ENCODE results near the gene RPA3. TPM values are rescaled to one million over a fixed set of nuclear protein-coding genes. Genes with fewer than 3 reads are reported as not detected.

Gene RPA3
- total and polyA plus RNA-seq, 2 of the 13 experiments (the other 11 are each of a cell fraction or from before 2014, with no cell fraction given), result 38.3 to 154 TPM

DNA sequence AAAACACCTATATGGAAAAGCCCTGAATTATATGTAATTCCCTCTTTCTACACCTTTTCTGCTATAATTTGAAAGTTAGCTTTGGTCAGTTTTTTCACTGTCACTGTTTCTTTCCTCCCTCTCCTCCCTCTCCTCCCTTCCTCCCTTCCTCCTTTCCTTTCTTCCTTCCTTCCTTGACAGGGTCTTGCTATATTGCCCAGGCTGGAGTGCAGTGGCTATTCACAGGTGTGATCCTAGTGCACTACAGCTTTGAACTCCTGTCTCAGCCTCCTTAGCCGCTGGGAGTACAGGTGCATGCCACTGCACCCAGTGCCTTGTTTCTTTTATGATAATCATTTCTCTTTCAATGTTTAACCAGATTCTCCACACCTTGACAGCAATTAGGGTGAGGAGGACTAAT is 100.0 kb downstream of the RPA3 start:
- Histone ChIP-seq H3K4me2 (ENCODE audit: low read depth, low read length) (no peak overlapping the region), H3K9me3 (ENCODE audit: low read length) (no peaks in the 10 kb centered on the region), H2AFZ (ENCODE audit: low read length) (no peak overlapping the region), H3K27ac (ENCODE audit: extremely low read length, insufficient read depth, low read length) (no peak overlapping the region), H3K4me3 (replicated peaks in 1 of 3; ENCODE audit: insufficient read depth in 1 of 3, low read depth in 2 of 3, low read length in 3 of 3) (no peak overlapping the region), H3K27me3 (ENCODE audit: control insufficient read depth in 1 of 2, insufficient read depth in 2 of 2, low read length in 2 of 2) (no peaks in the 10 kb centered on the region), H3K79me2 (ENCODE audit: insufficient read depth, low read length) (no peaks in the 10 kb centered on the region), H3K36me3 (replicated peaks in 1 of 2; ENCODE audit: control insufficient read depth in 1 of 2, insufficient read depth in 2 of 2, low read length in 2 of 2) (no peaks in the 10 kb centered on the region), H4K20me1 (ENCODE audit: insufficient read depth, low read length) (no peaks in the 10 kb centered on the region), H3K9ac (ENCODE audit: insufficient read depth, low read depth, low read length) (no peak overlapping the region), H3K4me1 (ENCODE audit: insufficient read depth, low read length) (no peaks in the 10 kb centered on the region)
- ATAC-seq, result no peak
- 0 out of 2 replicates have a peak, but pooled peaks have one; percentile 10 for TF ChIP-seq ZNF121 (CRISPR knock-in tag; IDR thresholded peaks at IDR 0.05)
- no peak for TF ChIP-seq GTF3A (CRISPR knock-in tag; conservative IDR thresholded peaks at IDR 0.05)
- 53% methylated on average over 1 of the region's 1 CpG for WGBS (ENCODE audit: low lambda C conversion rate)
- intact Hi-C loops (cut with micrococcal nuclease; ENCODE audit: unreplicated experiment) (no loop called here), in situ Hi-C loops (cut with HindIII; ENCODE audit: extremely low pct_ligation_motif_present, low pct_unique_long_range_greater_than_20kb) (no loop called here)
- BruUV-seq (replicated peaks), result no TSS peak
- POLR2A ChIA-PET, result no interaction called here
- CTCF ChIA-PET (ENCODE audit: low intra/inter-chr PET ratio, low total read pairs), result no interaction called here
- no peak for DNase-seq (ENCODE audit: low spot score)
- FAIRE-seq, result no peak

DNA sequence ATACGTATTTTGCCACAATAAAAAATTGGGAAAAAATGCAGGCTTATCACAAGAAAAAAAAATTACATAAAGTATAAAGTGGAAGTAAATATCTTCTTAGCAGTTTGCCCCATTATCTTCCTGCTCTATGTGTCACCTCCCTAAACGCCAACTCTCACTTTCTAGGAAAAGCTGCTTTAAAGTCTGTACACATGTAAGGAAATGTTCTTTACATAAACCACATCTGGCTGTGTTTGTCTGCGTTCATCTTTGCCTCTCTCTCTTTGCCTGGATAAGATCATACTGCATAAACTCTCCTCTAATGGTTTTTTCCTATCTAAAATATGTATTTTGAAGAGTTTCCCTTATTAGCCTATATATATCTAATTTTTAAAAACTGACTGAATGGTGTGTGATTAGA is 100.9 kb downstream of the RPA3 start:
- intact Hi-C loops (cut with micrococcal nuclease; ENCODE audit: unreplicated experiment), result no loop called here
- FAIRE-seq, result no peak
- Histone ChIP-seq H2AFZ (ENCODE audit: low read length) (no peak overlapping the region), H3K27me3 (ENCODE audit: control insufficient read depth in 1 of 2, insufficient read depth in 2 of 2, low read length in 2 of 2) (no peaks in the 10 kb centered on the region), H3K79me2 (ENCODE audit: insufficient read depth, low read length) (no peaks in the 10 kb centered on the region), H3K4me2 (ENCODE audit: low read depth, low read length) (no peak overlapping the region), H3K4me1 (ENCODE audit: insufficient read depth, low read length) (no peaks in the 10 kb centered on the region), H4K20me1 (ENCODE audit: insufficient read depth, low read length) (no peaks in the 10 kb centered on the region), H3K9ac (ENCODE audit: insufficient read depth, low read depth, low read length) (no peak overlapping the region), H3K9me3 (ENCODE audit: low read length) (no peaks in the 10 kb centered on the region), H3K4me3 (replicated peaks in 1 of 3; ENCODE audit: insufficient read depth in 1 of 3, low read depth in 2 of 3, low read length in 3 of 3) (no peak overlapping the region), H3K36me3 (replicated peaks in 1 of 2; ENCODE audit: control insufficient read depth in 1 of 2, insufficient read depth in 2 of 2, low read length in 2 of 2) (no peaks in the 10 kb centered on the region), H3K27ac (ENCODE audit: extremely low read length, insufficient read depth, low read length) (no peak overlapping the region)
- in situ Hi-C loops (cut with HindIII; ENCODE audit: extremely low pct_ligation_motif_present, low pct_unique_long_range_greater_than_20kb), result no loop called here
- WGBS (ENCODE audit: low lambda C conversion rate), result 83% methylated on average over 3 of the region's 3 CpGs
- no TSS peak for BruUV-seq (replicated peaks)
- TF ChIP-seq BCL6 (CRISPR knock-in tag; IDR thresholded peaks at IDR 0.05) (peak; percentile 34; the same call in 1 of the 2 replicates), ZNF672 (CRISPR knock-in tag; IDR thresholded peaks at IDR 0.05) (no peak), ARNT (IDR thresholded peaks at IDR 0.05) (no peak)
- no peak for ATAC-seq
- POLR2A ChIA-PET, result no interaction called here
- CTCF ChIA-PET (ENCODE audit: low intra/inter-chr PET ratio, low total read pairs), result no interaction called here
- no peak for DNase-seq (ENCODE audit: low spot score)

All from HepG2 (cell line).